HCT116 (cell line): ENCODE results near the gene AKR1E2. TPM values are rescaled to one million over a fixed set of nuclear protein-coding genes. Genes with fewer than 3 reads are reported as not detected.

ENCODE experiments used
- ATAC-seq: fragments of 200-7000 bp; cut with Tn5 transposase; 2 replicates; pipeline ENCODE4 v1.9.1; 2020; ENCODE audit warnings: mild to moderate bottlenecking, moderate library complexity
- BruUV-seq: library from RNA; stranded (reverse); fragments of 400-500 nt; replicated peaks from 2 replicates; lab custom pipeline; 2021; lab: Mats Ljungman, UMichigan
- CTCF ChIA-PET: fragments of 300-600 bp; sonication (Branson Sonifier 250); formaldehyde crosslinking; loops from one replicate; lab custom pipeline; 2021; ENCODE audit warnings: antibody characterized with exemption; lab: Charles Lee
- POLR2A ChIA-PET: fragments of 300-600, 350-600 bp; sonication (Branson Sonifier 250); formaldehyde crosslinking; loops from one replicate; lab custom pipeline; 2021; ENCODE audit warnings: antibody characterized with exemption; lab: Charles Lee
- RAD21 ChIA-PET, 2 experiments: fragments of 300-600 bp; sonication (Branson Sonifier 250); formaldehyde crosslinking; loops; one replicate each; lab custom pipeline; 2023; ENCODE audit warnings: low total read pairs in 2 of 2; ENCODE audit not compliant: uncharacterized antibody in 2 of 2, unreplicated experiment in 2 of 2, low non-redundant PET in 1 of 2; lab: Charles Lee
- DNase-seq: peaks from one replicate; pipeline ENCODE4 v3.0.0-alpha.2; 2010; ENCODE audit warnings: low read depth, low spot score
- H2AFZ ChIP-seq: fragments of 200-600 bp; shearing (Covaris generic), sonication (generic); 2 replicates; pipeline ENCODE4 v1.6.1; 2017; ENCODE audit warnings: low read depth, mixed run types, mixed read lengths, antibody characterized with exemption, low read length; ENCODE audit not compliant: poor library complexity, severe bottlenecking
- H3K27ac ChIP-seq: 2 replicates; pipeline ENCODE4 v1.5.1; 2012; ENCODE audit warnings: low read depth, low read length
- H3K27me3 ChIP-seq: fragments of 200-600 bp; sonication (generic); 2 replicates; pipeline ENCODE4 v1.6.1; 2016; ENCODE audit warnings: mixed run types, low read length, mixed read lengths; ENCODE audit not compliant: insufficient read depth
- H3K36me3 ChIP-seq, 2 experiments: fragments of 200-500 bp in 1 of 2; fragments of 200-600 bp in 1 of 2; sonication (Bioruptor generic) in 1 of 2; sonication (generic) in 1 of 2; 2 replicates each; pipeline versions ENCODE4 v1.5.1 to v1.6.1; 2014 to 2016; ENCODE audit warnings: low read length in 2 of 2, inconsistent platforms in 1 of 2, mixed read lengths in 1 of 2, mixed run types in 1 of 2; ENCODE audit not compliant: insufficient read depth in 2 of 2, control insufficient read depth in 1 of 2
- H3K4me1 ChIP-seq, 2 experiments: fragments of 200-600 bp in 1 of 2; sonication (generic) in 1 of 2; 2 replicates each; pipeline versions ENCODE4 v1.5.1 to v1.6.1; 2012 to 2017; ENCODE audit warnings: low read length in 2 of 2, inconsistent platforms in 1 of 2, mild to moderate bottlenecking in 1 of 2, mixed read lengths in 1 of 2, mixed run types in 1 of 2, moderate library complexity in 1 of 2; ENCODE audit not compliant: insufficient read depth in 2 of 2, control insufficient read depth in 1 of 2
- H3K4me2 ChIP-seq: fragments of 200-600 bp; sonication (generic); 2 replicates; pipeline ENCODE4 v1.6.1; 2017; ENCODE audit warnings: mixed run types, low read length, mixed read lengths
- H3K4me3 ChIP-seq, 2 experiments: fragments of 200-600 bp in 1 of 2; sonication (generic) in 1 of 2; replicated peaks in 1 of 2; 2 replicates each; pipeline ENCODE4 v1.5.1; 2011 to 2016; ENCODE audit warnings: low read length in 2 of 2, control low read depth in 1 of 2, low read depth in 1 of 2, mild to moderate bottlenecking in 1 of 2, mixed read lengths in 1 of 2, mixed run types in 1 of 2
- H3K79me2 ChIP-seq: fragments of 200-600 bp; sonication (generic); 2 replicates; pipeline ENCODE4 v1.6.1; 2017; ENCODE audit warnings: mild to moderate bottlenecking, mixed run types, low read length, moderate library complexity, mixed read lengths; ENCODE audit not compliant: insufficient read depth
- H3K9ac ChIP-seq: fragments of 200-600 bp; sonication (generic); 2 replicates; pipeline ENCODE4 v1.6.1; 2016; ENCODE audit warnings: low read length, mixed read lengths
- H3K9me2 ChIP-seq: fragments of 200-600 bp; sonication (generic), shearing (Covaris generic); 2 replicates; pipeline ENCODE4 v1.6.1; 2017; ENCODE audit warnings: mixed run types, mild to moderate bottlenecking, moderate library complexity; ENCODE audit not compliant: insufficient read depth
- H3K9me3 ChIP-seq, 2 experiments: fragments of 200-500 bp in 1 of 2; fragments of 200-600 bp in 1 of 2; sonication (Bioruptor generic) in 1 of 2; sonication (generic) in 1 of 2; 2 replicates each; pipeline ENCODE4 v1.6.1; 2014 to 2017; ENCODE audit warnings: low read length in 2 of 2, mixed read lengths in 2 of 2, inconsistent platforms in 1 of 2, low read depth in 1 of 2, mild to moderate bottlenecking in 1 of 2, mixed run types in 1 of 2, moderate library complexity in 1 of 2; ENCODE audit not compliant: control insufficient read depth in 1 of 2, insufficient read depth in 1 of 2
- H4K20me1 ChIP-seq: fragments of 200-600 bp; sonication (generic), shearing (Covaris generic); 2 replicates; pipeline ENCODE4 v1.6.1; 2017; ENCODE audit warnings: mixed run types, mild to moderate bottlenecking, moderate library complexity; ENCODE audit not compliant: insufficient read depth
- ATF3 ChIP-seq: IDR thresholded peaks from 2 replicates; pipeline ENCODE4 v1.6.1; 2012
- CBX3 ChIP-seq: IDR thresholded peaks from 2 replicates; pipeline ENCODE4 v1.6.1; 2012; ENCODE audit warnings: low read depth
- EGR1 ChIP-seq: IDR thresholded peaks from 2 replicates; pipeline ENCODE4 v1.6.1; 2012; ENCODE audit warnings: low read depth
- ELF1 ChIP-seq: IDR thresholded peaks from 2 replicates; pipeline ENCODE4 v1.6.1; 2012; ENCODE audit warnings: low read depth, borderline replicate concordance
- FOSL1 ChIP-seq: IDR thresholded peaks from 2 replicates; pipeline ENCODE4 v1.6.1; 2012; ENCODE audit warnings: low read depth
- JUND ChIP-seq: IDR thresholded peaks from 2 replicates; pipeline ENCODE4 v1.6.1; 2012
- POLR2AphosphoS5 ChIP-seq: IDR thresholded peaks from 2 replicates; pipeline ENCODE4 v1.6.1; 2011; ENCODE audit warnings: mild to moderate bottlenecking, low read depth, low read length, moderate library complexity
- RAD21 ChIP-seq: IDR thresholded peaks from 2 replicates; pipeline ENCODE4 v1.6.1; 2012; ENCODE audit warnings: low read depth, mild to moderate bottlenecking
- REST ChIP-seq: IDR thresholded peaks from 2 replicates; pipeline ENCODE4 v1.6.1; 2012; ENCODE audit warnings: low read depth
- SIN3A ChIP-seq: IDR thresholded peaks from 2 replicates; pipeline ENCODE4 v1.6.1; 2012; ENCODE audit warnings: low read depth
- SP1 ChIP-seq: IDR thresholded peaks from 2 replicates; pipeline ENCODE4 v1.6.1; 2012; ENCODE audit warnings: low read depth
- SRF ChIP-seq: IDR thresholded peaks from 2 replicates; pipeline ENCODE4 v1.6.1; 2012; ENCODE audit warnings: low read depth
- YY1 ChIP-seq: IDR thresholded peaks from 2 replicates; pipeline ENCODE4 v1.6.1; 2011; ENCODE audit warnings: low read length, low read depth, moderate library complexity, mild to moderate bottlenecking; ENCODE audit not compliant: insufficient replicate concordance; ENCODE audit errors: extremely low read depth
- ZBTB33 ChIP-seq: IDR thresholded peaks from 2 replicates; pipeline ENCODE4 v1.6.1; 2011; ENCODE audit warnings: mild to moderate bottlenecking, low read length, moderate library complexity; ENCODE audit not compliant: insufficient replicate concordance; ENCODE audit errors: extremely low read depth
- ZFX ChIP-seq: fragments of 450-650 bp; IDR thresholded peaks from 2 replicates; pipeline ENCODE4 v1.6.1; 2017
- intact Hi-C: fragments of 100-400 bp; cut with micrococcal nuclease; formaldehyde crosslinking; loops from 2 replicates; pipeline ENCODE4 v1.10.0; 2022
- total RNA-seq: library from RNA; stranded (reverse); gene quantifications from one replicate; pipeline ENCODE4 v1.2.1, GENCODE V29; 2021; ENCODE audit not compliant: unreplicated experiment

The AKR1E2 gene
- total RNA-seq, 1 experiment from 2014 or later: 5.0 TPM

GRCh38 chr10:4867109-4867519 is 41.1 kb downstream of the AKR1E2 start:
- Histone ChIP-seq H3K79me2 (no peaks in the 10 kb centered on the region), H3K4me1 (no peaks in the 10 kb centered on the region), H3K9ac (no peak overlapping the region), H3K27ac (no peak overlapping the region), H3K9me3 (no peaks in the 10 kb centered on the region), H3K4me3 (no peak overlapping the region), H3K4me2 (no peak overlapping the region), H3K27me3 (no peaks in the 10 kb centered on the region), H4K20me1 (no peaks in the 10 kb centered on the region), H2AFZ (no peak overlapping the region), H3K9me2 (no peaks in the 10 kb centered on the region), H3K36me3 (no peaks in the 10 kb centered on the region)
- no peak for ATAC-seq
- TF ChIP-seq ATF3 (no peak), REST (no peak), RAD21 (no peak), ZFX (no peak), POLR2AphosphoS5 (no peak), ZBTB33 (no peak), EGR1 (no peak), SP1 (no peak), SRF (no peak), SIN3A (no peak), YY1 (no peak), JUND (no peak), CBX3 (no peak), FOSL1 (no peak), ELF1 (no peak)
- ChIA-PET RAD21 (no interaction called here), CTCF (no interaction called here), POLR2A (interaction anchor here (0.7 kb wide), 1 partner anchor 490 kb away, joined by 3 read pairs; no protein-coding TSS in a partner anchor)
- no peak for DNase-seq
- BruUV-seq: no TSS peak
- intact Hi-C loops: no loop called here
